Fibroblast of upper back skin (primary cell): ENCODE data around the gene AGTPBP1.
"Not testable (repeated sequence)": the region's sequence is repeated elsewhere in the genome, so short reads cannot be mapped to it uniquely, and the experiment has no call there.

Experiments used
- DNase-seq: peaks from one replicate; pipeline ENCODE4 v3.0.0-alpha.2; 2013

AGTPBP1 gene

DNA sequence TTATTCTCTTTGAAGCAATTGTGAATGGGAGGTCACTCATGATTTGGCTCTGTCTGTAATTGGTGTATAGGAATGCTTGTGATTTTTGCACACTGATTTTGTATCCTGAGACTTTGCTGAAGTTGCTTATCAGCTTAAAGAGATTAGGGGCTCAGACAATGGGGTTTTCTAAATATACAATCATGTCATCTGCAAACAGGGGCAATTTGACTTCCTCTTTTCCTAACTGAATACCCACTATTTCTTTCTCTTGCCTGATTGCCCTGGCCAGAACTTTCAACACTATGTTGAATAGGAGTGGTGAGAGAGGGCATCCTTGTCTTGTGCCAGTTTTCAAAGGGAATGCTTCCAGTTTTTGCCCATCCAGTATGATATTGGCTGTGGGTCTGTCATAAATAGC, 22.3 kb downstream of the AGTPBP1 start:
- DNase-seq, result not testable (repeated sequence)

DNA sequence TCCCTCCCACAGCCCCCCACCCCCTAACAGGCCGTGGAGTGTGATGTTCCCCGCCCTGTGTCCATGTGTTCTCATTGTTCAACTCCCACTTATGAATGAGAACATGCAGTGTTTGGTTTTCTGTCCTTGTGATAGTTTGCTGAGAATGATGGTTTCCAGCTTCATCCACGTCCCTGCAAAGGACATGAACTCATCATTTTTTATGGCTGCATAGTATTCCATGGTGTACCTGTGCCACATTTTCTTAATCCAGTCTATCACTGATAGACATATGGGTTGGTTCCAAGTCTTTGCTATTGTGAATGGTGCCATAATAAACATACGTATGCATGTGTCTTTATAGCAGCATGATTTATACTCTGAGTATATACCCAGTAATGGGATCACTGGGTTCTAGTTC, 23.9 kb downstream of the AGTPBP1 start:
- not testable (repeated sequence) for DNase-seq

DNA sequence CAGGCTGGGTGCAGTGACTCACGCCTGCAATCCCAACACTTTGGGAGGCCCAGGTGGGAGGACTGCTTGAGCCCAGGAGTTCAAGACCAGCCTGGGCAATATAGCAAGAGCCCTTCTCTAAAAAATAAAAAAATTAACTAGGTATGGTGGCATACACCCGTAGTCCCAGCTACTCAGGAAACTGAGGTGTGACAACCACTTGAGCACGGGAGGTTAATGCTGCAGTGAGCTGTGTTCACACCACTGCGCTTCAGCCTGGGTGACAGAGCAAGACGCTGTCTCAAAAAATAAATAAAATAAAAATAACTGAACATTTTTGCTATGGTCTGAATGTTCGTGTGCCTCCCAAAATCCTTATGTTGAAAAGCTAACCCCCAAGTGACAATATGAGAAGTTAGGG, 24.5 kb downstream of the AGTPBP1 start:
- no peak for DNase-seq

- no peak for DNase-seq
These were observed 25.5 kb downstream of the AGTPBP1 start for GRCh38 chr9:85716031-85716877.

GRCh38 chr9:85715587-85715986, 26.2 kb downstream of the AGTPBP1 start:
- DNase-seq, result no peak

GRCh38 chr9:85713897-85714296, 27.9 kb downstream of the AGTPBP1 start:
- DNase-seq, result peak; percentile 32

DNA sequence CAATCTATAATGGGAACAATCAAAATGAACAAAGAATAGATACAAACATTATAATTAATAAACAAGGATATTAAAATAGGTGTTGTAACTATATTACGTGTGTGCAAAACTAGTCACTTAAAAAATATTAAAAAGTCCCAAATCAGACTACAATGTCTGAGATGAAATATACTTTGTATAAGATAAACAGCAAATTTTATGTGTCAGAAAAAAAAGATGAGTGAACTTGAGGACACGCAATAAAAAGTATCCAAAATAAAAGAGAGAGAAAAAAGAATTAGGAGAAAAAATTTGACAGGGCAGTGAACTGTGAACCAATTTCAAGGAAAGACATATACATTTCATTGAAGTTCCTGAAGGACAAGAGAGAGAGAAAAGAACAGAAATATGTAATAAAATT, 37.0 kb downstream of the AGTPBP1 start:
- no peak for DNase-seq

GRCh38 chr9:85703398-85703797, 38.4 kb downstream of the AGTPBP1 start:
- peak; percentile 40 for DNase-seq

DNA sequence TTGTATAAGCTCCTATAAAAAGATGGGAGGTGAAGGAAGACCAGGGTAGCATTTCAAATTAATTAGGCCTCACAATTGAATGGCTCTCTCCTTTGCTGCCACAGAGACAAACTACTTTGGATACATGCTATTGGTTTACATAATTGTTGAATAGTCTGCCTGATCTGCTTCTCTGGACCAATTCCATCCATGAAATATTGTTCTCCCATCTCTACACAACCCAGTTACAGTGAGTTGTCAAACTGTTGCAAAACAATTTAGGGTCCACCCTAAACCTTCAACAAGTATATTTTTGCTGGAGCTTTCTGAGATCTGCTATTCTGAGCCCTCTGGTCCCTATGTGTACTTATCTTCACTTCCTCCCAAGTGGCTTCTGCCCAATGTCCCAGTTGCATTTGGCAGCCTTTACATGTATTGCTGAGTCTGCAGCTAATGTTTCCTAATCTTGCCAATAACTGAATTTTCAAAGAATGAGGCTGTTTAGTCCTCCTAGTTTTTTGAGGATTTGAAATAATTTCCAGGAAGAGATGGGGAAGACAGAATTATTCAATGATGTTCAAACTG, 38.9 kb downstream of the AGTPBP1 start:
- no peak for DNase-seq

DNA sequence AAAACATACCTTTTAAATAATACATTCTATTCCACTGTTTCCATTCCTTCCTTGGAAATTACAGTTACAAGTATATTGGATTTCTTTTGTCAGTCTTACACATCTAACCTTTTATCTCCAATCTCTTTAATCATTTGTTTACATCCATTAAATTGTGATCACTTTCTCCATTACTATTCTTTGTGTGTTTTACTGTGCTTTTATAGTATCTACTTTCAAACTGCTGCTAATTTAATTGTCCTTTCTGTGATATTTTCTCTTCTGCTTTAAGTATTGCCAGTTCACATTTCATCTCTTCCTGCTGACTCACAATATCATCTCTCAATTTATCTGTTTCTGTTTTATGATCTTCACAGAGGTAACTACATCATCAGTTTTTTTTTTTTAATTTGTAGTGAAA, 39.6 kb downstream of the AGTPBP1 start:
- DNase-seq, result no peak

DNA sequence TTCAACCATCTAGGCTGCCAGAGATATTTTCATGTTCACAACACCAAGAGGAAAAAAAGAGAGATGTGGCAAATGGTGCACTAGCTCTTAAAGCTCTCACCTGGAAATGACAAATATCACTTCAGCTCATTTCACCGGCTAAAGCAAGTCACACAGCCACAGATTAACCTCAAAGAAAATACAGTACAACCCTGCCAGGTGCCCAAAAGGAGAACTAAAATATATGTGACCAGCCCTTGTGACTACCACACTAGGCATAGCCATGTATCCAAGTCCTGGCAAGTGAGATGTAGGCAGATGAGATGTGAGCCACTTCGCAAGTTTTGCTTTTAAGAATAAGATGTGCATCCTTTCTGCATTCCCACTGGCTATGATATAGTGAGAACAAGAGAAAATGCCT, 41.4 kb downstream of the AGTPBP1 start:
- DNase-seq, result no peak

DNA sequence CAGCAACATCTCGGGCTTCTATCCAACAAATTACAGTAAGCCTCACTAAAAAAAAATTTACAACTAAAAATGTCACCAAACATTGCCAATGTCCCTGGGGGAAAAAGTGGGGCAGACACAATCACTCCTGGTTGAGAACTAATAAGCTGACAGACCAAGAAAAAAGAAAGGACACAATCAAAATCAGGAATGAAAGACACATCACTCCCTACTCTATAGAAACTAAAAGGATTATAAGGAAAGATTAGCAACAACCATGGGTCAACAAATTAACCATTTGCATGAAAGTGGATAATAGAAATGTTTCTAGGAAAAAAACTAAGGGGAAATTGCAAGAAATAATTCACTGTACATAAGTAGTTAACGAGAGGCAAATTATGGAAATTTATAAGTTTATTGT, 53.4 kb downstream of the AGTPBP1 start:
- DNase-seq, result no peak

DNA sequence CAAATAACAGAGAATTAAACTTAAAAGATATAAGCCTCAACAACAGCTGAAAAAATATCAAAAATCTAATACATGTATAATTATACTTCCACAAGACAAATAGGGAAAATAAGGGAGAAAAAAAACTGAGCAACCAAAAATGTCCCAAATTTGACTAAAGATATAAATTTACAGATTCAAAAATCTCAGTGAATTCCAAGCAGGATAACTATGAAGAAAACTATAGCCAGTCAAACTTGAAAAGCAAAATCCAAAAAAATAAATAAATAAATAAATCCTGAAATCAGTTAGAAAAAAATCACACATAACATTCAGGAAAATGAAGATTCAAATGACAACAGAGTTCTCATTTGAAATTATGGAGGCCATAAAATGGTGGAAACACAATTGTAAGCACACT, 56.7 kb downstream of the AGTPBP1 start:
- DNase-seq, result no peak

- DNase-seq, result no peak
These were observed 65.0 kb downstream of the AGTPBP1 start for GRCh38 chr9:85676790-85677189.

- no peak for DNase-seq
These were observed 74.4 kb downstream of the AGTPBP1 start for GRCh38 chr9:85667374-85667773.

DNA sequence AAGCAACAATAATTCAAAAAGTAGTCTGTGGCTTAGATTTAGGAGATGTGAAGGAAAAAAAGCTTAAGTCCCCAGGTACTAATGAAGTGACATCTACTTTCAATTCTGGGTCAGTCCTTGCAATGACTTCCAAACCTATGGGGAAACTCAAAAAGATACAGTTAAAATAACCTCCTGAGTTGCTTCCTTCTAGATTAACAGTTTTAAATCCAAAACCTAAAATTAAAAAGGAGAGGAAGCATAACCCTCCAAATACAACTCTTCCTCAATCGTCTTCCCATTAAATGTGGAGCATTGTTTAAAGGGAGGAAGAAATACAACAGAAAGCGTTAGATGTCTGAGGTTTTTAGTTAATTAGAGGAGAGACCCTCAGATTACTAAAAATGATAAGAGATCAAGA, 75.7 kb downstream of the AGTPBP1 start:
- no peak for DNase-seq

- no peak for DNase-seq
These were observed 79.2 kb downstream of the AGTPBP1 start for GRCh38 chr9:85662573-85662972.

DNA sequence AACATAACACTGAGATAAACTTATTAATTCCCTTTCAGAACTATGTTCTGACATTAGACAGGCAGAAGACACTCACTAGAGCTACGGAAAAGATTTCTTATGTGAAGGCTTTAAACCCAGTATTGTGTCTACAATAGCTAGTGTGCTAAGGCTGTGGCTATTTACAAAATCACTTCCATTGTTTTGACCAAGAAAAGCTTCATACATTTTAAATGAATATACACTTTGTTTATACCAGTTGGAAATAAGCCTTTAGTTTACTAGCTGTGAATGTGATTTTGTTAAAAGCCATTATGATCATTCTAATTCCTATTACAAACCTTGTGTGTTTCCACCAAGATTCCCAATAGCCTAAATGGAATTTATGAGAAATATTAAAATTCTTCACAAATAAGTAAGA, 83.0 kb downstream of the AGTPBP1 start:
- DNase-seq, result no peak

DNA sequence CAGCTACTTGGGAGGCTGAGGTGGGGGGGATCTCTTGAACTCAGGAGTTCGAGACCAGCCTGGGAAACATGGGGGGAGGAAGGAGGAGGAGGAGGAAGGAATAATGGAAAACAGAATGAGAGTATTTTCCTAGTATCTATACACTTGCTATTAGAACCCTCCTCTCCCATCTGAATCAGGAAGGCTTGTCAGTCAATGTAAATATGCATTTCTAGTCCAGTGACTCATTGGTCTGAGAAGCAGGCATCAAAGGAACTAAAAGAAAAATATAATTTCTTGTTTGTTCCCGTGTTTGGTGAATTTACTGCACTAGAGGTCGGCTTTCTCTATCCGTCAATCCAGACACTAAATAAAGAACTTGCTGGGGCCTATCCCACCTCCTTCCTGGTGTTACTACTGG, 88.6 kb downstream of the AGTPBP1 start:
- no peak for DNase-seq

GRCh38 chr9:85647571-85647970, 94.2 kb downstream of the AGTPBP1 start:
- DNase-seq, result no peak

GRCh38 chr9:85645909-85646627, 95.7 kb downstream of the AGTPBP1 start:
- no peak for DNase-seq

DNA sequence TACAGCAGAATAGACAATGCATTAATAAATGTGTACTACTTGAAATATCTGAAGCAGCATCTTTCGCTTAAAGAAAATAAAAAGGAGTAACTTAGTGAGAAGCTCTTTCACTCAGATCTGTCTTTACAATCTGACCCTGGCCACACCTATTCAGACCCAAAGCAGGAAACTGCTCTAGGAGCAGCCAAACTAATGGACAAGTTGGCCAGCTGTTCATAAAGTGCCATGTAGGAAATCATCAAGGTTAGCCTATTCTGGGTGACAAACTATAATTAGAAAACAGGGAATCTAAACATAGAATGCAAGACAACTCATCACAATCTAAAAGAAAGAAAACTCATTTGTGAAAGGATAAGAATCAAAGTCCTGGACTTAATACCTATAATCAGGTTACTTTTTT, 101.3 kb downstream of the AGTPBP1 start:
- no peak for DNase-seq

DNA sequence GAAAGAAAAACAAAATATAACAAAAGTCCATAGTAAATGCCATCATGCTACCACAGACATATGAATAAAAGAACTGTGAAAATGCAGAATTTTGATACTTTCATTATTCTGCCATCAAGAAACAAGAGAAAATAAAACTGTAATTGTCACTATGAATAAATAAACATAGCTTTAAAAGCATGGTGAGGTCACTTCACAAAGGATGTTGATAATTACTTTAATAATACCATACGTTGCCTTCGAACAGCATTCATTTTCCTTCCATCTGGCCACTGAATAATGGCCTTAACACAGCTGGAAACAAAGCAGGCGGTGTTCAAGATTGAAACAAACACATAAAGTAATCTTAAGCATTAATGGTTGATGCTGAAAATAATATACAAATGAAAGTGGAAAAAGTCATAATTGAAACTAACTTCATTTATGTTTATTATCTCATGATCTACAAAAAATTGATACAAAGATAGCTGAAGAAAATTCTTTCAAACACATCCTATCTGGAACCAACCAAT, 102.0 kb downstream of the AGTPBP1 start:
- DNase-seq, result no peak

GRCh38 chr9:85631809-85632208, 109.9 kb downstream of the AGTPBP1 start:
- DNase-seq, result no peak
